Mesenteric fat pad (tissue), 1 donor: ENCODE results near the gene NOS3. TPM values are rescaled to one million over a fixed set of nuclear protein-coding genes. Genes with fewer than 3 reads are reported as not detected.

Source experiments
- DNase-seq: peaks from one replicate; pipeline ENCODE4 v3.0.0-alpha.2; 2020; ENCODE audit warnings: low spot score
- total RNA-seq: library from RNA; stranded (reverse); fragmentation: NEBNext Ultra II Directional; extraction: Animal tissue kit (Norgen Biotek cat#: 25700); gene quantifications from one replicate; pipeline ENCODE4 v1.2.1, GENCODE V29; 2021
- donor health status: DM: yes; HTN: yes; CAD: no.

Gene NOS3
- total RNA-seq, 1 donor from 2014 or later = 57.1 TPM

DNA sequence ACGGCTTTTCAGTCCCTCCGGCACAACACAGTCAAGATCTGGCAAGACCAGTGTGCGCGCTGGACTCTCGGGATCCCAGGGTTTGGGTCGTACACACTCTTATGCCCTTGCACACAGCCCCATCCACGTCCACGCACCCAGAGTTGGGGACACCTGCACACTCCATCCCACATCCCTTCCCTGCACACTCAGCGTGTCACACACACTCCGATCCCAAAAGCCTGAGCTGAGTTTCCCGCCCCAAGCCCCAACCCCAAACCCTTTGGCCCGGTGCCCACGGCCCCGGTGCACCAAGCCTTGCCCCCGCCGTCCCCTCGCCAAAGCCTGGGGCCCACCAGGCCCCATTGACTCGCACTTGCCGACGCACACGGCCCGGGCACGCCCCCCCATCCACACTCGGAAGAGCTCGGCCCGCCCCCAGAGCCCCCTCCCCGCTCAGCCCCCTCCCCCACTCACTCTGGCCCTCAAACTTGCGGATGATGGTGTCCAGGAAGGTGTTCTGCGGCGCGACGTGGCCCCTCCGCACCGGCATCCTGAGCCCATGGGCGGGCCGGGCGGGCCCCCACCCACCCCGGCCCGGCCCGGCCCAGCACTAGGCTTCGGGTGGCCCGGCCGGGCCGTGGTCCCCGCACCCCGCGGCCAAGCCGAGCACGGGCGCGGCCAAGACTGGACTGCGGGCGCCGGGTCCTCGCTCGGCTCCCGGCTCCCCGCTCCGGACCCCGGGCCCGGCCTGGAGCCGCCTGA lies 13.3 kb upstream of the NOS3 start:
- DNase-seq = no peak

DNA sequence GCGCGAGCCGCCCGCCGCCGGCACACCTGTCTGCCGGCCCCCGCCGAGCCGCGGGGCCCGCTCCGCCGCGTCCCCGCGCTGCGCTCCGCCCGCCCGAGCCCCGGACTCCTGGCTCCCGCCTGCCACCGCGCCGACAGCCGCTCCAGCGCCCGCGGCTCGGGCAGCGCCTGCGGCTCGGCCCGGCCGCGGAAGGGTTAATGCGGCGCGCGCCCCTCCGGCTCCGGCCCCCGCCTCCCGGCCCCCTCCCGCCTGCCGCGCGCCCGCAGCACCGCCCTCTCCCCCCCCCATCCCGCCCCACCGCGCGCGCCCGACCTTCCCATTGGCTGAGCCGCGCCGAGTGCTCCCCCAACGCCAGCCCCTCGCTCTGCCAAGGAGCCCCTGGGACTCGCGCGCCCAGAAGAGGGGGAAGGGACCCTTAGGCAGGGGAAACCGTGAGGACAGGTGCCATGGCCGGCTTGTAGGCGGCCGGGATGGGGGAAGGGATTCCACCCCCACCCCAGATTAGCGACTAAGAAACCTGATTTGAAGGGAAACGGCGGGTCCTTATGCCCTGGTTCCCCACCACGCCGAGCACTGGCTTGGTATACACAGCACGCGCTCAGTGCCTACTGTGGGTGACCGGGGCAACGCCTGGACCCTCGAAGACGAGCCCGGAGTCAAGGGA lies 12.6 kb upstream of the NOS3 start, which contains the start of gene KCNH2:
KCNH2 (minus strand) TSS at position 196 of the 664 bp plus-strand sequence. CDS start 408 bp downstream, outside the sequence.
- no peak for DNase-seq

DNA sequence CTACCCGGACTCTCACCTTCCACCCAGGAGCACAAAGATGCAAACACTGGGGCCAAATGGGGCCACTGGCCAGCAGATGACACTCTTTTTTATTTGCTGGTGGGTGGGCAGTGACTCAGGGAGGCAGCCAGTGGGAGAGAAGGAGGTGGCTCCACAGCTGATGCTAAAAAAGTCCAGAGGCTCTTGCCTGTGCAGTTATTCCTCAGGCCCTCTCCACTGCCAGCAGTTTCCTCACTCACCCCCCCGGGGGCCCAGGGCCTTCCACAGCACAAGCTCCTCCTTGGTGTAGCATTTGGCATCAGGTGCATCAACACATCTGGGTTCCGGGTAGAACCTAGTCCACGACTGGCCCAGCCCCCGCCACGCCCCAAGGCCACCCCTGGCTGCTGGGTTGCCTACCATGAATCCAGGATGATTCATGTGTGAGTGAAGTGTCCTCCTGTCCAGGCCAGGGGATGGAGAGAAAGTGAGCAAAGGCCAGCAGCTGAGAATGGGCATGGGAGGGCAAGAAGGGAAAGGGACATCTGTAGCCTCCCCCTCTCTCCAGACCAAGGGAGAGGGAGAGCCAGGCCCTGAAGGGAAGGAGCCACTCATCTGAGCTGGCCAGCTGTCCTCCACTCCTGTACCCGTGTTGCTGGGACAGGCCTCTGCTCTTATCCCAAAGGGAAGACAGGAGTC lies 11.0 kb upstream of the NOS3 start:
- DNase-seq = no peak

DNA sequence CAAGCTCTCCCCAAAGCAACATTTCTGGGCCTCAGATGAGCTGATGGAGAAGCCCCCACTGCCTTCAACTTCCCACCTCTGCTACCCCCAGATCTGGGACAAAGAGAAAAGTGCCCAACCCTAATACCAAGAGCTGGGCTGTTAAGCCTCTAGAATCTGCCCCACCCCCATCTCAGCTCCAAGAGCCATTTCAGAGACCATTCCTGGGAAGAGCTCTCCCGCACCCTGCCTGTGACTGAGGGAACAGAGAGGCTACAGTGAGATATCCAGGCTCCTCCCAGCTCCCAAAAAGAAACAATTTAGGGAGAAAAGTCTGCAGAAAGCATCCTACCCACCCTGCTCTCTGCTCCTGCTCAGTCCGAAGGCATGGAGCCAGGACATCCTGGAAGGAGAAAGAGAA lies 10.2 kb upstream of the NOS3 start:
- no peak for DNase-seq

DNA sequence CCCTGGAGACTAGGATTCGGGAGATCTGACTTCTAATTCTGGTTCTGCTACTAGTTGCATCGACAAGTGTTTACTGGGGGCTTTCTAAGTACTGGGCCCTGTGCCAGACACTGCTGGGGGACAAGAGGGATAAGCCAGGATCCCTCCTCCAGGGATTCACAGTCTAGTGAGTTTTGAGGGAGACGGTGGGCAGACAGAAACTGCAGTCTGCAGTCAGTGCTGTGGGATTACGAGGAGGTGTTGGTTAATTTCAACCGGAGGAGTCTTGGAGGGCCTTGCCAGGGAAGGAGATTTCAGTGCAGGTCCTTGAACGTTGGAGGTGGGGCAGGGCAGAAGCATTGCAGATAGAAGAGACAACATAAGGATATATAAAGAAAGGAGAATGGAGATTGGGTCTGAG lies 9.2 kb upstream of the NOS3 start:
- no peak for DNase-seq

DNA sequence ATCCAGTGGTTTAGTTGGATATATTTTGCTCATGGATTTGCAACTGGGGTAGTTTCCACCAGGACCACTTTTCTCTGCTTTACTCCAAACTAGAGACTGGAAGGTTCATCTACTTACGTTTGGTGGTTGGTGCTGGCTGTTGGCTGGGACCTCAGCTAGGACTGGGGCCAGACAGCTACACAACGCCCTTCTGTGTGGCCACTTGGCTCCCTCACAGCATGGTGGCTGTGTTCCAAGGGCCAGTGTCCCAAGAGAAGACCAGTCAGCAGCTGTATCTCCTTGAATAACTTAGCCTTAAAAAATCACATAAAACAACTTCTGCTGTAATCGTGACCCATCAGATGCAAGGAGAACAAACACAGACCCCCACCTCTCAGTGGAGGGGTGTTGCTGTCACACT lies 8.5 kb upstream of the NOS3 start:
- no peak for DNase-seq

DNA sequence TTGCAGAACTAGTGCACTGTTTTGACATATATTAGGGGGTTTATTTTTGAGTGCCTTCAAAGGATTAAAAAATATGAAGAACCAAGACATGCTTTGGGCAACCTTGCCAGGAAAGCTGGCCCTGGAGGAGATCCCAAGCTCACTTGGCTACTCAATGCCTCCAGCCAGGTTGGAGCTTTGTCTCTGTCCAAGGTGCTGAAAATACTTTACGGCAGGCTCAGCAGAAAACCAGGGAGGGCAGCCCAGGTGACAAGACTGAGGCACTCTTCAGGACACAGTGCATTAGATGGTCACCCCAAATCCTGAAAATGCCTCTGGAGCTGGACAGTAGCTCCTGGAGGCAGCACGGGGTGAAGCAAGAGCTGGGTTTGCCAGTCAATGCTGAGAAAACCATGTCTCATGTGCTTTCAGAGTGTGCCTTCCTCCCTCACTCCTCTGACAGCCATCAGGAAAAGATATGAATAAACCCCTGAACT lies 6.9 kb upstream of the NOS3 start:
- DNase-seq = no peak

DNA sequence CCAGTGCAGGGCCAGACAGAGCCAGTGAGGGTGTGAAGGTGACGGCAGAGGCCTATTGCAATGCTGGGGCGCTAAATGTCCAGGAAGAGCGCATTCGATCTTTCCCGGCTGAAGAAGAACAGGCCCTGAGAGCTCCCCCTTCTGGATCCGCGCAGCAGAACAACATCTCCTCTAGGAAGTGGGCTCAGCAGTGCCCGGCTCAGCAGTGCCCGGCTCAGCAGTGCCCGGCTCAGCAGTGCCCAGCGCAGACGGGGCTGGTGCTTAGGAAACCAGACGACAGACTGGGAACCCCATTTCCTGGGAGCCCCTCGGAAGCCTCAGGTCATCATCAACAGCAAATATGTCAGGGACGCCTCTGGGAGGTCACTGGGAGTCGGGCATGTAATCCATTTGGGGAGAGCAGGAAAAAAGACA lies 4.7 kb upstream of the NOS3 start:
- no peak for DNase-seq

DNA sequence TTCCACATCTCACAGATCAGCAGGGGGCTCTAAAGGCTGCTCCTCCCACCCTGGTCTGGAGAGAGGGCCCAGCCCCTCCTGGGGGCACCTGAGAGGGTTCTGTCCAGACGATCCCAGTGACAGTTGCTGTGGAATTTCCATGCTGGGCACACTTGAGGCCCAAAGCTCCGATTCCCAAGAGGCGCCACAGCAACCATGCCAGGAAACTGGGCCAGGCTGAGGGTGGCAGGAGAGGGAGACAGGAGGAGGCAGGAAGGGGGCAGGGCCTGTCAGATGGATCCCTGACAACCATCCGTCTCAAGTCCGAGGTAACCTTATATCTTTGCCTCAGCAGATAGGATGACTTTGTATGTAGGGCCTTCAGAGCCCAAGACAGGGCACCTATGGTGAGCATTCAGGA lies 4.3 kb upstream of the NOS3 start:
- DNase-seq = no peak

DNA sequence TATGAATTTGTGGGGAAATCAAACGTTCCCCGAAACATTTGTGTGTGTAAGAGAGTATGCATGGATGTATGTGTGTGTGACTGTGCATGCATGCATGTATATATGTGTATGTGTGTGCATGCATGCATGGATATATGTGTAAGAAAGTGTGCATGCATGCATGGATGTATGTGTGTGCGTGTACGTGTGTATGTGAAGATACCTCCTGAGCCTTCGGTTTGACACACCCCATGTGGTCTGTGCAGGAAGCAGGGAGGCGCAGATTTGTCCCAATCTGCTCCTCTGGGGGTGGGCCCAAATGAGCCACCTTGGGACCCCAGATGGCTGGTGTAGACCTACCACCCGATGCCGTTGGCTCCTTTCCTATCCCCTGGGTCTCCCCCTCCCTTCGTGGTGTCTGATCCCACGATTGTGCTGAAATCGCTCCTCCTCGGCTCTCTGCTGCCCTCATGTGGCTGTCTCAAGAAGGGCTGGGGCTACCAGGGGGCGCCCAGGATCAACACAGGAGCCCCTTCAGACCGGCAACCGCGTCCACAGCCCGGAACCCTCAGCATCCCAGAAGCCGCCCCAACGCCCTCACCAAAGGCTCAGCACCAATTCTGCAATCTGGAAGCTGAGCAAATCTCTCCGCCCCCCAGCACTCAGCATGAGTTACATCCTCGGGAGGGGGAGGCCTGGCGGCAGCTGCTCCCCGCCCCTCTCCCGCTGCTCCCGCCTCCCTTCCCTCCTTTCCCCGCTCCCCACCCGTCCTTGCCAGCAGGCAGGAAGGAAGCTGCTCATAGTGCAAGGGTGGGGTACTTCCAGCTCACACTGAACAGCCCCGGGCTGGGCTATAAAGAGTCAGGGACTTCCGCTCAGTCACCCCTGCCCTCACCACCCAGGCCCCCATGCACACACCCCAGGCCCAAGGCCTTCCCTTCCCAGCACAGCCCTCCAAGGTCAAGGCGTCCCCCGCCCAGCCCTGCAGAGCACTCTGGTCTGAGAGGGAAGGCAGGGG lies 2.3 kb upstream of the NOS3 start:
- DNase-seq = no peak

DNA sequence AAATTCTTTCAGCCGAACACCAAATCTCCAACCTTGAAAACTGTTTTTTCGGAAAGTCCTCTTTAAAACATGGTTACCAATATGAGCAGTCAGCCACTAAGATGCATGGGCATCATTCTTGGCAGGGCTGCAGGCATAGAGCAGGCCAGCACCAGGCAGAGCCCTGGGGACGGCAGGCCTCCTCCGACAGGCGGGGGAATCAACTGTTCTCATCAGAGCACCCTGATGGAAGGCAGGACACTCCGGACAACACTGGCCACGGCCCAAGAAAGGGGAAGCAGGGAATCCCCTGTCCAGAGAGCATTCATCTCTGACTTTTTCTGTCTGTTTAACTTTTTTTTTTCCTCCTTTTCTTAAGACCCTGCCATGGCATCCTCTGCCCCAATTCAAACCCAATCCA lies 1.4 kb upstream of the NOS3 start:
- no peak for DNase-seq

DNA sequence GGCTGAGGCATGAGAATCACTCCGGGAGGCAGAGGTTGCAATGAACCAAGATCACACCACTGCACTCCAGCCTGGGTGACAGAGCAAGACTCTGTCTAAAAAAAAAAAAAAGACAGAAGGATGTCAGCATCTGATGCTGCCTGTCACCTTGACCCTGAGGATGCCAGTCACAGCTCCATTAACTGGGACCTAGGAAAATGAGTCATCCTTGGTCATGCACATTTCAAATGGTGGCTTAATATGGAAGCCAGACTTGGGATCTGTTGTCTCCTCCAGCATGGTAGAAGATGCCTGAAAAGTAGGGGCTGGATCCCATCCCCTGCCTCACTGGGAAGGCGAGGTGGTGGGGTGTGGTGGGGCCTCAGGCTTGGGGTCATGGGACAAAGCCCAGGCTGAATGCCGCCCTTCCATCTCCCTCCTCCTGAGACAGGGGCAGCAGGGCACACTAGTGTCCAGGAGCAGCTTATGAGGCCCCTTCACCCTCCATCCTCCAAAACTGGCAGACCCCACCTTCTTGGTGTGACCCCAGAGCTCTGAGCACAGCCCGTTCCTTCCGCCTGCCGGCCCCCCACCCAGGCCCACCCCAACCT lies 1.3 kb downstream of the NOS3 start:
- no peak for DNase-seq

DNA sequence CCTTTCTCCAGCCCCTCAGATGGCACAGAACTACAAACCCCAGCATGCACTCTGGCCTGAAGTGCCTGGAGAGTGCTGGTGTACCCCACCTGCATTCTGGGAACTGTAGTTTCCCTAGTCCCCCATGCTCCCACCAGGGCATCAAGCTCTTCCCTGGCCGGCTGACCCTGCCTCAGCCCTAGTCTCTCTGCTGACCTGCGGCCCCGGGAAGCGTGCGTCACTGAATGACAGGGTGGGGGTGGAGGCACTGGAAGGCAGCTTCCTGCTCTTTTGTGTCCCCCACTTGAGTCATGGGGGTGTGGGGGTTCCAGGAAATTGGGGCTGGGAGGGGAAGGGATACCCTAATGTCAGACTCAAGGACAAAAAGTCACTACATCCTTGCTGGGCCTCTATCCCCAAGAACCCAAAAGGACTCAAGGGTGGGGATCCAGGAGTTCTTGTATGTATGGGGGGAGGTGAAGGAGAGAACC lies 2.1 kb downstream of the NOS3 start:
- no peak for DNase-seq

DNA sequence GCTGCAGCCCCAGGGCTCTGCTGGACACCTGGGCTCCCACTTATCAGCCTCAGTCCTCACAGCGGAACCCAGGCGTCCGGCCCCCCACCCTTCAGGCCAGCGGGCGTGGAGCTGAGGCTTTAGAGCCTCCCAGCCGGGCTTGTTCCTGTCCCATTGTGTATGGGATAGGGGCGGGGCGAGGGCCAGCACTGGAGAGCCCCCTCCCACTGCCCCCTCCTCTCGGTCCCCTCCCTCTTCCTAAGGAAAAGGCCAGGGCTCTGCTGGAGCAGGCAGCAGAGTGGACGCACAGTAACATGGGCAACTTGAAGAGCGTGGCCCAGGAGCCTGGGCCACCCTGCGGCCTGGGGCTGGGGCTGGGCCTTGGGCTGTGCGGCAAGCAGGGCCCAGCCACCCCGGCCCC lies 2.7 kb downstream of the NOS3 start:
- DNase-seq = no peak

DNA sequence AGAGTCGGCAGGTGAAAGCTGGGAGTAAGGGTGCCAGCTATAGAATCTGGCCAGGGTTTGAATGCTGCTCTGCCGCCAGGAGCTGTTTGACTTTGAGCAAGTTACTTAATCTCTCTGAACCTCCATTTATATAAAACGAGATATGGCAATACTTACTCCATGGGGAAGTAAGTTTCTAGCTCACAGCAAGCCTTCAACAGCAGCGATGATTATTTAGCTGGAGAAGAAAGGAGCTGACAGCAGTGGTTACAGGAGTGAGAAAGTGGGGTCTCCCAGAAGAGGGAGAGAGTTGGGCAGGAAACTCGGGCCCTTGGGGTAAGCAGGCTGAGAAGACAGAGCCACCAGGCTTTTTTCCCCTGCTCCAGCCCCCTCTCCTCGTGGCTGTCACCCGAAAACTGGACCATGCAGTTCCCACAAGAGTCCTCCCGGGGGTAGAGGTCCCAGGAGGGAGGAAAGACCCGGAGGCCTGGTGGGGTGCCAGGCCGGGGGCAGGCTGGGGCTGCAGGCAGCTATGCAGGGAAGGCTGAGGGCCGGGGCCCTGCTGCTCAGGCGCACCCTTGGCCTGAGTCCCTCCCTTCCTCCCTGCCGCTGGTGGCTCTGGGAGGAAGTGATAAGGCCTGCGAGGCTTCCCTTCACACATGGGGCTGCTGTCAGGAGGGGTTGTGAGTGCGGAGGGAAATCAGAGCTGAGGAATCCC lies 3.5 kb downstream of the NOS3 start:
- DNase-seq = no peak

DNA sequence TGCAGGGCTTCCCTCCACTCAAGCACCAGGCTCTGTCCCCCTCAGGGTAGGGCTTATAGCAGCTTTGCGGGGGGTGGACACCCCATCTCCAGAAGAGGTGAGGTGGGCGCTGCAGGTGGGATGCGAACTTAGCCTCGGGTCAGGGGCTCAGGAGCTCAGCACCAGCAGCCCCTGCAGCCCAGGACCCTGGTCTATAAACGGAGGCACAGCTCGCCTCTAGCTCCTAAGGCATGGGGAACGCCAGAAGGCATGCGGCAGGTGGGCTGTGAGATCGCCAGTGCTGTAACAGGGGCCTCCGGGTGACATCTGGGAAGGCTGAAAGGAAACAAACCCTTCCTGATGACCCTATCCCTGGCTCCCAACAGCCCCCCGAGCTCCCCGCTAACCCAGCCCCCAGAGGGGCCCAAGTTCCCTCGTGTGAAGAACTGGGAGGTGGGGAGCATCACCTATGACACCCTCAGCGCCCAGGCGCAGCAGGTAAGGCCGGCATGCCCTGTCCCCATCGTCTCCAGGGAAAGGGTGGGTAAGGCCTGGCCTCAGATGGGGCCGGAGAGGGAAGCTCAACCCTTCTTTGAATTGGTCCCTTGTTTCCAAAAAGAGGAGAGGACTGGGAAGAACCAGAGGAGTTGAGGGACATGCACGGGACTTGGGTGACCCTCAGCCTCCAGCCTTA lies 4.2 kb downstream of the NOS3 start:
- no peak for DNase-seq

DNA sequence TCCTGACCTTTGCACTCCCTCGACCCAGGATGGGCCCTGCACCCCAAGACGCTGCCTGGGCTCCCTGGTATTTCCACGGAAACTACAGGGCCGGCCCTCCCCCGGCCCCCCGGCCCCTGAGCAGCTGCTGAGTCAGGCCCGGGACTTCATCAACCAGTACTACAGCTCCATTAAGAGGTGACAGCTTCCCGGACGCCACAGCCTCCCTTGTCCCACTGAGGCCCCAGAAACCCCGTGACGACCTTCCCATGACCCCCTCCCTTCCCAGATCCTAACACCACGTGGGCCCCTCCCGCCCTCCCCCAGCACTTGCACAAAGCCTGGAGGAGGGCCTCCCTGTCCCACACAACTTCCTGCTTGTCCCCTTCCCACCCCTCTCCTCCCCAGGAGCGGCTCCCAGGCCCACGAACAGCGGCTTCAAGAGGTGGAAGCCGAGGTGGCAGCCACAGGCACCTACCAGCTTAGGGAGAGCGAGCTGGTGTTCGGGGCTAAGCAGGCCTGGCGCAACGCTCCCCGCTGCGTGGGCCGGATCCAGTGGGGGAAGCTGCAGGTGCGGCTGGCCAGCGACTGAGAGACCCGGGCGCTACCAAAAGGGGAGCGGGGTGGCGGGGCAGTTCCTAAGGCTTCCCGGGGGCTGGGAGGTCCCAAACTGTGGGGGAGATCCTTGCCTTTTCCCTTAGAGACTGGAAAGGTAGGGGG lies 5.7 kb downstream of the NOS3 start:
- no peak for DNase-seq

DNA sequence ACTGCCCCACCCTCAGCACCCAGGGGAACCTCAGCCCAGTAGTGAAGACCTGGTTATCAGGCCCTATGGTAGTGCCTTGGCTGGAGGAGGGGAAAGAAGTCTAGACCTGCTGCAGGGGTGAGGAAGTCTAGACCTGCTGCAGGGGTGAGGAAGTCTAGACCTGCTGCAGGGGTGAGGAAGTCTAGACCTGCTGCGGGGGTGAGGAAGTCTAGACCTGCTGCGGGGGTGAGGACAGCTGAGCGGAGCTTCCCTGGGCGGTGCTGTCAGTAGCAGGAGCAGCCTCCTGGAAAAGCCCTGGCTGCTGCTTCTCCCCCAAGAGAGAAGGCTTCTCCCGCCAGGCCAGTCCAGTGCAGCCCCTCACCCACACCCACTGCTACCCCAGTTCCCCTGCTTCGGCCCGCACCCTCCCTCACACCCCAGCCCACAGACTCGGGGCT lies 6.3 kb downstream of the NOS3 start:
- DNase-seq = no peak

DNA sequence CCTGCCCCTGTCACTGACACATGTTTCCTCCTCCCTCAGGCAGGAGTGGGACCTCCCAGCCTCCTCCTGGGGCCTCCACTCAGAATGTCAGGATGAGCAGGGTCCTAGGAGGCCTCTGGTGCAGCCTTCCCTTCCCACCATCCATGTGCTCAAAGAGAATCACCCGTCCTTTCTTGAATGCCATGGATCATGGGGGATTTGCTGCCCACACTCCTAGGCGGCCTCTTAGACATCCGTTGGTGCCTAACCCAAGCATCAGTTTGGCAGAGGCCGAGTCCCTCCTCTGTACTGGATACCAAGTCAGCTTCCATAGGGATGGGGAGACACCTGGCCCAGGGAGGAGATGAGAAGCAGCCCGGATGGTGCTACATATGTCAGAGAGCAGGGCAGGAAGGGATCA lies 7.0 kb downstream of the NOS3 start:
- no peak for DNase-seq
